NT2/D1 (cell line): Measurements from ENCODE around the gene TMEM132C.

Experiments
- SUZ12 ChIP-seq: IDR thresholded peaks from 2 replicates; pipeline ENCODE4 v1.6.1; 2011; ENCODE audit not compliant: insufficient read length, insufficient read depth; ENCODE audit errors: extremely low read depth
- YY1 ChIP-seq: IDR thresholded peaks from 2 replicates; pipeline ENCODE4 v1.6.1; 2011; ENCODE audit not compliant: insufficient read length, insufficient read depth
- ZNF274 ChIP-seq: IDR thresholded peaks from 2 replicates; pipeline ENCODE4 v1.6.1; 2011; ENCODE audit warnings: mild to moderate bottlenecking, low read depth, low read length

DNA sequence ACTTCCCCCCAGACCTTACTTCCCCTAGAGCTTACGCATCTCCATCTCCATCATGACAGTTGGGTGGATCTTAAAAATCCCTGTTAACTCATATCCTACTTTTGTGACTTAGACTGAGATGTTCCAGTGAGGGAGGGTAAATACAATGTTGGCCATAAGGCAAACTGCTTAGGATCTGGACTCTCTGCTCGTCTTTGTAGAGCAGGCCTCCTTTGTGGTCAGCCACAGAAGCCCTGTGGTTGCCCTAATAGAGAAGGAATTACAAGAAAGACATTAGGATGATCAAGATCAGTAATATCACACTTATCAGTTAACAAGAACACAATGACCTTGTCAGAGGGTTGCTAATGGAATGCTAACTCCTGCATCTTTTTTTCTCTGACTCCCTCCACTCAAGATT lies 52.0 kb downstream of the TMEM132C start:
- no peak for TF ChIP-seq ZNF274
- TF ChIP-seq SUZ12: no peak
- no peak for TF ChIP-seq YY1
